ENCODE results near the gene CACNB4. TPM values are rescaled to one million over a fixed set of nuclear protein-coding genes. Genes with fewer than 3 reads are reported as not detected.

The CACNB4 gene
- total RNA-seq, 1 experiment from 2014 or later, result 2.0 TPM

- no peak for TF ChIP-seq CTCF (IDR thresholded peaks at IDR 0.05 in 2 of 3, conservative IDR thresholded peaks at IDR 0.05 in 1 of 3; ENCODE audit: borderline replicate concordance in 1 of 3, insufficient read depth in 1 of 3, low read depth in 2 of 3, low read length in 2 of 3)
- TF ChIP-seq SIN3A (IDR thresholded peaks at IDR 0.05; ENCODE audit: low read depth), result no peak
Measured at GRCh38 chr2:151931756-151932155, 167.1 kb downstream of the CACNB4 start (continued).

GRCh38 chr2:151931030-151931611 is 167.7 kb downstream of the CACNB4 start:
- no peak for ATAC-seq
- no peak overlapping the region for H3K27ac ChIP-seq (ENCODE audit: low read depth, low read length)
- no peak overlapping the region for H2AFZ ChIP-seq (ENCODE audit: low read depth, low read length, poor library complexity, severe bottlenecking)
- ChIA-PET RAD21 (ENCODE audit: low non-redundant PET in 1 of 2, low total read pairs in 2 of 2, uncharacterized antibody in 2 of 2, unreplicated experiment in 2 of 2) (no interaction called here), CTCF (no interaction called here), POLR2A (no interaction called here)
- H3K27me3 ChIP-seq (ENCODE audit: insufficient read depth, low read length), result no peaks in the 10 kb centered on the region
- DNase-seq (ENCODE audit: low read depth, low spot score), result no peak
- H3K4me3 ChIP-seq (replicated peaks in 1 of 2; ENCODE audit: low read depth in 1 of 2, low read length in 2 of 2), result no peak overlapping the region
- H3K9ac ChIP-seq (ENCODE audit: low read length), result no peak overlapping the region
- no peaks in the 10 kb centered on the region for H4K20me1 ChIP-seq (ENCODE audit: insufficient read depth)
- no peaks in the 10 kb centered on the region for H3K9me2 ChIP-seq (ENCODE audit: insufficient read depth)
- TF ChIP-seq EZH2 (IDR thresholded peaks at IDR 0.05), result no peak
- TF ChIP-seq POLR2AphosphoS5 (IDR thresholded peaks at IDR 0.05; ENCODE audit: low read depth, low read length), result no peak
- TF ChIP-seq ZFX (IDR thresholded peaks at IDR 0.05), result no peak
- no peak for TF ChIP-seq MAX (IDR thresholded peaks at IDR 0.05)
- TF ChIP-seq CBX3 (IDR thresholded peaks at IDR 0.05; ENCODE audit: low read depth), result no peak
- TF ChIP-seq ELF1 (IDR thresholded peaks at IDR 0.05; ENCODE audit: borderline replicate concordance, low read depth), result no peak
- no peak for TF ChIP-seq CTCF (IDR thresholded peaks at IDR 0.05 in 2 of 3, conservative IDR thresholded peaks at IDR 0.05 in 1 of 3; ENCODE audit: borderline replicate concordance in 1 of 3, insufficient read depth in 1 of 3, low read depth in 2 of 3, low read length in 2 of 3)
- no peak for TF ChIP-seq JUND (IDR thresholded peaks at IDR 0.05)
- no peak for TF ChIP-seq RAD21 (IDR thresholded peaks at IDR 0.05; ENCODE audit: low read depth)
- TF ChIP-seq YY1 (IDR thresholded peaks at IDR 0.05; ENCODE audit: extremely low read depth, insufficient replicate concordance, low read depth, low read length), result no peak
- TF ChIP-seq EZH2phosphoT487 (IDR thresholded peaks at IDR 0.05; ENCODE audit: borderline replicate concordance), result no peak
- TF ChIP-seq ZNF274 (IDR thresholded peaks at IDR 0.05; ENCODE audit: low read depth, low read length), result no peak
- no peak for TF ChIP-seq ATF3 (IDR thresholded peaks at IDR 0.05)
- no peak for TF ChIP-seq EGR1 (IDR thresholded peaks at IDR 0.05; ENCODE audit: low read depth)
- TF ChIP-seq SIN3A (IDR thresholded peaks at IDR 0.05; ENCODE audit: low read depth), result no peak
- TF ChIP-seq TCF7L2 (IDR thresholded peaks at IDR 0.05; ENCODE audit: borderline replicate concordance, extremely low read depth, insufficient read depth, insufficient read length), result no peak
- TF ChIP-seq SP1 (IDR thresholded peaks at IDR 0.05; ENCODE audit: low read depth), result no peak
- no peaks in the 10 kb centered on the region for H3K9me3 ChIP-seq (ENCODE audit: control insufficient read depth in 1 of 2, insufficient read depth in 1 of 2, low read depth in 1 of 2, low read length in 2 of 2)
- H3K4me2 ChIP-seq (ENCODE audit: low read length), result no peak overlapping the region
- no peaks in the 10 kb centered on the region for H3K79me2 ChIP-seq (ENCODE audit: insufficient read depth, low read length)
- no peaks in the 10 kb centered on the region for H3K36me3 ChIP-seq (ENCODE audit: control insufficient read depth in 1 of 2, insufficient read depth in 2 of 2, low read length in 2 of 2)
- intact Hi-C loops (cut with micrococcal nuclease), result no loop called here
- H3K4me1 ChIP-seq (ENCODE audit: control insufficient read depth in 1 of 2, insufficient read depth in 2 of 2, low read length in 2 of 2), result no peaks in the 10 kb centered on the region
- no TSS peak for BruUV-seq (replicated peaks)

All from HCT116 (cell line).